Subcutaneous adipose tissue (tissue), 4 donors: ENCODE data around the gene SLC38A10. TPM values are rescaled to one million over a fixed set of nuclear protein-coding genes. Genes with fewer than 3 reads are reported as not detected.

Source experiments
- CTCF ChIP-seq: fragments of 450-650 bp; IDR thresholded peaks from one replicate; pipeline ENCODE4 v1.5.1; 2016; ENCODE audit warnings: low read depth, mild to moderate bottlenecking, control low read depth, antibody characterized with exemption, moderate library complexity
- total RNA-seq, 4 donors: library from RNA; depleted of rRNA; stranded (reverse); fragments of >200 nt; gene quantifications; one replicate each; pipeline ENCODE4 v1.1.0, GENCODE V29; 2016

The SLC38A10 gene
- total RNA-seq, 4 donors from 2014 or later = 40.4 to 175 (median 91.0) TPM

- TF ChIP-seq CTCF = no peak
These were observed 96.2 kb downstream of the SLC38A10 start for GRCh38 chr17:81198826-81199481.

GRCh38 chr17:81197831-81198490, 97.1 kb downstream of the SLC38A10 start:
- TF ChIP-seq CTCF = no peak

GRCh38 chr17:81197409-81197795, 97.7 kb downstream of the SLC38A10 start:
- TF ChIP-seq CTCF = no peak

- TF ChIP-seq CTCF = no peak
These were observed 98.3 kb downstream of the SLC38A10 start for GRCh38 chr17:81196505-81197408.

- TF ChIP-seq CTCF = no peak
These were observed 99.1 kb downstream of the SLC38A10 start for GRCh38 chr17:81195941-81196495.

Other genes with a start within 250 kb of the SLC38A10 start
- not detected for gene PVALEF, start 129.8 kb downstream of the SLC38A10 start, total RNA-seq
- gene AATK, start 129.1 kb downstream of the SLC38A10 start, total RNA-seq = 1 to 10 TPM; 1.0 to 2.0 (median 1.7) TPM
- 1 to 10 TPM; 1.6 to 8.1 (median 5.4) TPM for gene CEP131, start 72.3 kb downstream of the SLC38A10 start, total RNA-seq
- 10 to 100 TPM; 21.7 to 53.7 (median 28.8) TPM for gene TEPSIN, start 56.3 kb downstream of the SLC38A10 start, total RNA-seq
- 10 to 100 TPM; 20.4 to 59.5 (median 53.6) TPM for gene NDUFAF8, start 56.0 kb downstream of the SLC38A10 start, total RNA-seq
- gene BAHCC1, start 100.2 kb upstream of the SLC38A10 start, total RNA-seq = 10 to 100 TPM in 1 of 4 donors, 1 to 10 TPM in 3; 2.6 to 24.1 (median 5.7) TPM
- gene ACTG1, start 217.5 kb upstream of the SLC38A10 start, total RNA-seq = 1,000 to 10,000 TPM; 1,095 to 1,902 (median 1,493) TPM
- 1 to 10 TPM in 1 of 4 donors, under 1 TPM in 1, not detected in 2; 0.88 to 1.0 TPM for gene FSCN2, start 233.1 kb upstream of the SLC38A10 start, total RNA-seq